Measurements from ENCODE around the gene SLC35F4. TPM values are rescaled to one million over a fixed set of nuclear protein-coding genes. Genes with fewer than 3 reads are reported as not detected.

The SLC35F4 gene
- total and polyA plus RNA-seq, 2 of the 4 experiments (the other 2 are of a cell fraction): not detected

DNA sequence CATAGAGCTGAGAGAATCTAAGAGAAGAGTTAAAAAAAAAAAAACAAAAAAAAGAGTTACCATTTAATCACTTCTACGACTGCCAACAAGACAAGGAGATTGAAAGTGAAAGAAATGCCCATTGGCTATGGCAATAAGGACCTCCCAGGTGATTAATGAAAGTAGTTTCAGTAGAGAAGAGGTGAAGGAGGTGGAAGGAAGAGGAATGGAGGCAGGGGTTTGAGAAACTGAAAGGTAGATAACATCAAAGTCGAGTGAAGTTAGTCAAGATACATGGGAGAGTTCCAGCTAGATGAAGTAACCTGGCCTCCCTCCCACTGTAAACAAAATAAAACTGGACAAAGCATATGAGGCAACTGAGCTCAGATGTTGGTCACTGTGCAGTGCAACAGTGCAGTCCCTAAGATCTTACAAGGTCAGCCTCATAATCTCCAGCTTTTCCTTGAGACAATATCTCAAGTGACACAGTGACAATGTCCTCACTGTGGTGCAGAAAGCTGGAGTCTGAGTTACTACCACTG lies 254.3 kb downstream of the SLC35F4 start:
- TF ChIP-seq, protein P1, sequence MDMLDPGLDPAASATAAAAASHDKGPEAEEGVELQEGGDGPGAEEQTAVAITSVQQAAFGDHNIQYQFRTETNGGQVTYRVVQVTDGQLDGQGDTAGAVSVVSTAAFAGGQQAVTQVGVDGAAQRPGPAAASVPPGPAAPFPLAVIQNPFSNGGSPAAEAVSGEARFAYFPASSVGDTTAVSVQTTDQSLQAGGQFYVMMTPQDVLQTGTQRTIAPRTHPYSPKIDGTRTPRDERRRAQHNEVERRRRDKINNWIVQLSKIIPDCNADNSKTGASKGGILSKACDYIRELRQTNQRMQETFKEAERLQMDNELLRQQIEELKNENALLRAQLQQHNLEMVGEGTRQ (IDR thresholded peaks at IDR 0.05; ENCODE audit: low read depth, low read length): no peak
- no peak for TF ChIP-seq CHD1 (IDR thresholded peaks at IDR 0.05; ENCODE audit: low read depth, low read length)
- TF ChIP-seq RAD21 (IDR thresholded peaks at IDR 0.05; ENCODE audit: low read length): no peak
- no peak for TF ChIP-seq MAFK (IDR thresholded peaks at IDR 0.05; ENCODE audit: low read depth, low read length)
- no peak for TF ChIP-seq RCOR1 (IDR thresholded peaks at IDR 0.05; ENCODE audit: insufficient replicate concordance, low read length)
- TF ChIP-seq, protein P2, sequence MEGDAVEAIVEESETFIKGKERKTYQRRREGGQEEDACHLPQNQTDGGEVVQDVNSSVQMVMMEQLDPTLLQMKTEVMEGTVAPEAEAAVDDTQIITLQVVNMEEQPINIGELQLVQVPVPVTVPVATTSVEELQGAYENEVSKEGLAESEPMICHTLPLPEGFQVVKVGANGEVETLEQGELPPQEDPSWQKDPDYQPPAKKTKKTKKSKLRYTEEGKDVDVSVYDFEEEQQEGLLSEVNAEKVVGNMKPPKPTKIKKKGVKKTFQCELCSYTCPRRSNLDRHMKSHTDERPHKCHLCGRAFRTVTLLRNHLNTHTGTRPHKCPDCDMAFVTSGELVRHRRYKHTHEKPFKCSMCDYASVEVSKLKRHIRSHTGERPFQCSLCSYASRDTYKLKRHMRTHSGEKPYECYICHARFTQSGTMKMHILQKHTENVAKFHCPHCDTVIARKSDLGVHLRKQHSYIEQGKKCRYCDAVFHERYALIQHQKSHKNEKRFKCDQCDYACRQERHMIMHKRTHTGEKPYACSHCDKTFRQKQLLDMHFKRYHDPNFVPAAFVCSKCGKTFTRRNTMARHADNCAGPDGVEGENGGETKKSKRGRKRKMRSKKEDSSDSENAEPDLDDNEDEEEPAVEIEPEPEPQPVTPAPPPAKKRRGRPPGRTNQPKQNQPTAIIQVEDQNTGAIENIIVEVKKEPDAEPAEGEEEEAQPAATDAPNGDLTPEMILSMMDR (conservative IDR thresholded peaks at IDR 0.05; ENCODE audit: low read depth, low read length): no peak
- TF ChIP-seq RFX5 (IDR thresholded peaks at IDR 0.05; ENCODE audit: low read depth, low read length): no peak
- no peak for TF ChIP-seq POLR2A (IDR thresholded peaks at IDR 0.05; ENCODE audit: low read depth, low read length)
- TF ChIP-seq BHLHE40 (IDR thresholded peaks at IDR 0.05; ENCODE audit: low read depth, low read length): no peak
- TF ChIP-seq, protein P3, sequence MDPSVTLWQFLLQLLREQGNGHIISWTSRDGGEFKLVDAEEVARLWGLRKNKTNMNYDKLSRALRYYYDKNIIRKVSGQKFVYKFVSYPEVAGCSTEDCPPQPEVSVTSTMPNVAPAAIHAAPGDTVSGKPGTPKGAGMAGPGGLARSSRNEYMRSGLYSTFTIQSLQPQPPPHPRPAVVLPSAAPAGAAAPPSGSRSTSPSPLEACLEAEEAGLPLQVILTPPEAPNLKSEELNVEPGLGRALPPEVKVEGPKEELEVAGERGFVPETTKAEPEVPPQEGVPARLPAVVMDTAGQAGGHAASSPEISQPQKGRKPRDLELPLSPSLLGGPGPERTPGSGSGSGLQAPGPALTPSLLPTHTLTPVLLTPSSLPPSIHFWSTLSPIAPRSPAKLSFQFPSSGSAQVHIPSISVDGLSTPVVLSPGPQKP (IDR thresholded peaks at IDR 0.05; ENCODE audit: borderline replicate concordance, low read depth, low read length): no peak
- no peak for TF ChIP-seq MAZ (IDR thresholded peaks at IDR 0.05; ENCODE audit: borderline replicate concordance, low read depth, low read length)
- no peak for TF ChIP-seq CEBPB (IDR thresholded peaks at IDR 0.05; ENCODE audit: low read depth, low read length)
- no peak for TF ChIP-seq MXI1 (IDR thresholded peaks at IDR 0.05; ENCODE audit: borderline replicate concordance, low read depth, low read length)
- no peak for TF ChIP-seq SMC3 (IDR thresholded peaks at IDR 0.05; ENCODE audit: low read depth, low read length)
- Histone ChIP-seq H4K8ac (ENCODE audit: low read depth in 2 of 2, low read length in 2 of 2) (no peak overlapping the region), H3K79me1 (ENCODE audit: low read depth in 1 of 2, low read length in 2 of 2) (no peaks in the 10 kb centered on the region), H4K20me1 (ENCODE audit: insufficient read depth, low read length) (no peaks in the 10 kb centered on the region), H3K9ac (ENCODE audit: low read depth, low read length) (no peak overlapping the region), H4K91ac (ENCODE audit: insufficient read depth, low read depth, low read length) (no peak overlapping the region), H3K9me1 (ENCODE audit: insufficient read depth, low read length) (no peaks in the 10 kb centered on the region), H2AK9ac (replicated peaks; ENCODE audit: low read depth, low read length, poor library complexity) (no peak overlapping the region), H3K56ac (ENCODE audit: extremely low read depth, insufficient read depth, low read length) (no peak overlapping the region), H3K4me1 (ENCODE audit: control insufficient read depth, insufficient read depth, low read length) (no peaks in the 10 kb centered on the region), H3K14ac (replicated peaks; ENCODE audit: low read depth, low read length) (no peak overlapping the region), H4K5ac (ENCODE audit: low read depth, low read length) (no peak overlapping the region), H2AFZ (replicated peaks; ENCODE audit: low read length, poor library complexity) (no peak overlapping the region), H3K27ac (ENCODE audit: insufficient read depth, low read length) (no peak overlapping the region), H3K36me3 (ENCODE audit: control insufficient read depth, insufficient read depth, low read length) (no peaks in the 10 kb centered on the region), H3K27me3 (ENCODE audit: control insufficient read depth, insufficient read depth, low read length) (no peaks in the 10 kb centered on the region), H3K4ac (ENCODE audit: low read depth, low read length) (no peak overlapping the region), H3K4me2 (ENCODE audit: low read depth, low read length) (no peak overlapping the region), H2AK5ac (ENCODE audit: low read depth, low read length) (no peak overlapping the region), H2BK5ac (ENCODE audit: low read depth, low read length, poor library complexity, severe bottlenecking) (no peak overlapping the region), H2BK15ac (ENCODE audit: low read depth, low read length) (no peak overlapping the region), H3K9me3 (ENCODE audit: control insufficient read depth, insufficient read depth, low read length) (peaks cover 8% of the 10 kb centered on the region), H2BK120ac (ENCODE audit: low read depth, low read length) (no peak overlapping the region), H3K23ac (ENCODE audit: low read depth, low read length) (no peak overlapping the region), H2BK20ac (ENCODE audit: low read depth, low read length) (no peak overlapping the region), H3K18ac (ENCODE audit: low read depth, low read length) (no peak overlapping the region), H3K4me3 (ENCODE audit: insufficient read depth, low read depth, low read length) (no peak overlapping the region)
- ChIA-PET POLR2A (ENCODE audit: unreplicated experiment) (no interaction called here), CTCF (no interaction called here)
- no TSS peak for BruUV-seq (replicated peaks)
- dilution Hi-C loops (cut with HindIII; ENCODE audit: low sequenced_read_pairs, unreplicated experiment) (no loop called here), in situ Hi-C loops (cut with MboI; ENCODE audit: low sequenced_read_pairs) (no loop called here), intact Hi-C loops (cut with micrococcal nuclease) (no loop called here)
- DNase-seq (no peak), ATAC-seq (ENCODE audit: low read depth) (no peak)
- no CpG with 5 or more reads among the region's 2 CpGs for WGBS, 2 experiments (ENCODE audit: extremely low coverage in 2 of 2, insufficient read length in 1 of 2)
